ENCODE data around the gene AK8.

DNA sequence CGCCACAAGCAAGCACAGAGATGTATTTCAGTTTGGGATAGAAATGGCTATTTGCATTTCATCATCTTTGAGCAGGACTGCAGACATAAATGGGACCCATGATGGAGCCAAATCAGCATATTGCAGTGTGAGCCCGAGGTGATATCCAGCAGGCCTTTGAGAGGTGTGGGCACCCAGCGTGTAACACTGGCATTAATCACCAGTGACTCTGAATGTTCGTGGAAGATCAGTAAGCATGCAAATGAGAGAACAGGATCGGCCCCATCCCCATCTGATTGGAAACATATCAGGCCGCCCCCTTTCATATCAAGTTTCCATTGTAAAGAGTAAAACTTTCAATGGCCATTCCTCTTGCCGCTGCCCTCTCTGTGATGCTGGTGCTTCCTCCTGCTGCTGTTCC, 123.8 kb downstream of the AK8 start:
- TF ChIP-seq, protein P1, sequence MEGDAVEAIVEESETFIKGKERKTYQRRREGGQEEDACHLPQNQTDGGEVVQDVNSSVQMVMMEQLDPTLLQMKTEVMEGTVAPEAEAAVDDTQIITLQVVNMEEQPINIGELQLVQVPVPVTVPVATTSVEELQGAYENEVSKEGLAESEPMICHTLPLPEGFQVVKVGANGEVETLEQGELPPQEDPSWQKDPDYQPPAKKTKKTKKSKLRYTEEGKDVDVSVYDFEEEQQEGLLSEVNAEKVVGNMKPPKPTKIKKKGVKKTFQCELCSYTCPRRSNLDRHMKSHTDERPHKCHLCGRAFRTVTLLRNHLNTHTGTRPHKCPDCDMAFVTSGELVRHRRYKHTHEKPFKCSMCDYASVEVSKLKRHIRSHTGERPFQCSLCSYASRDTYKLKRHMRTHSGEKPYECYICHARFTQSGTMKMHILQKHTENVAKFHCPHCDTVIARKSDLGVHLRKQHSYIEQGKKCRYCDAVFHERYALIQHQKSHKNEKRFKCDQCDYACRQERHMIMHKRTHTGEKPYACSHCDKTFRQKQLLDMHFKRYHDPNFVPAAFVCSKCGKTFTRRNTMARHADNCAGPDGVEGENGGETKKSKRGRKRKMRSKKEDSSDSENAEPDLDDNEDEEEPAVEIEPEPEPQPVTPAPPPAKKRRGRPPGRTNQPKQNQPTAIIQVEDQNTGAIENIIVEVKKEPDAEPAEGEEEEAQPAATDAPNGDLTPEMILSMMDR (IDR thresholded peaks at IDR 0.05; ENCODE audit: insufficient read depth, low read length, poor library complexity, severe bottlenecking): no peak
- no peak for TF ChIP-seq EZH2phosphoT487 (conservative IDR thresholded peaks at IDR 0.05; ENCODE audit: low read length)
